ENCODE measurements around the gene CARD11. TPM values are rescaled to one million over a fixed set of nuclear protein-coding genes. Genes with fewer than 3 reads are reported as not detected.

The CARD11 gene
- polyA plus RNA-seq, 1 of the 3 experiments (the other 2 are of a cell fraction), result not detected

DNA sequence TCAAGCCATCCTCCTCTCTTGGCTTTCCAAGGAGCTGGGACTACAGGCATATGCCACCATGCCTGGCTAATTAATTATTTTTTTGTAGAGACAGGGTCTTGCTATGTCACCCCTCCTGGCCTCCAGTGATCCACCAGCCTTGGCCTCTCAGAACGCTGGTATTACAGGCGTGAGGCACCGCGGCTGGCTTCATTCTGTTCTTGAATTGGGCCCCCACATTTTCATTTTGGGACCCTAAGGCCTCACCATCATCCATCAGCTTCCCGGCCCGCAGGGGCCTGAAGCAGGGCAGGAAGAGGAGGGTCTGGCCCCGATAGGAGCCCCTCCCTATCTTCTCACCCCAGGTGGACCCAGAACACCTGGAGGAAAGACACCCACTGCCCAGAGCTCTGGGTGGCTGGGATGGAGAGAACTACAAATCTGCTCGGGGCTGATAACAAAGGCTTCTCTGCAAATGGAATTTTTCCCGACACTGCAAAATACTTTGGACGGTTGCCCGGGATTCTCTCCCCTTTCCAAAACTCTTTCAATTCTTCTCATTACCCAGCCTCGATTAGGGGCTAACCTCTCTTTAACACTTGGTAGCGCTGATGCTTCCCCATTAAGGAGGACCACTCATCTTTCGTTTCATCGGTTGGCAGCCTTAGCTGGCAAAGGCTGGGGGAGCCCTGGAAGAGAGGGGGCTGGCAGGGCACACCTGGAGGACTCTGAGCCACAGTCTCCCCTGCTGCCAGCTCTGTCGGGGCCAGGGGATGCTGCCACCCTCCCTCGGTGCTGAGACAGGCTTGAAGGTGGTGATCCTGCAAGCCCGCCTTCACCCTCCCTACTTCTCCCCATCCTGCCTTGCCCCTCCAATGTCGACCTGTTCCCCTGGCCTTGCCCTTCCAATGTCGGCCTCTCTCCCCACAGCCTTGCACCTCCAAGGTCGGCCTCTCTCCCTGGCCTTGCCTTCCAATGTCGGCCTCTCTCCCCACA lies 118.5 kb downstream of the CARD11 start (continued):
- TF ChIP-seq, protein P1, sequence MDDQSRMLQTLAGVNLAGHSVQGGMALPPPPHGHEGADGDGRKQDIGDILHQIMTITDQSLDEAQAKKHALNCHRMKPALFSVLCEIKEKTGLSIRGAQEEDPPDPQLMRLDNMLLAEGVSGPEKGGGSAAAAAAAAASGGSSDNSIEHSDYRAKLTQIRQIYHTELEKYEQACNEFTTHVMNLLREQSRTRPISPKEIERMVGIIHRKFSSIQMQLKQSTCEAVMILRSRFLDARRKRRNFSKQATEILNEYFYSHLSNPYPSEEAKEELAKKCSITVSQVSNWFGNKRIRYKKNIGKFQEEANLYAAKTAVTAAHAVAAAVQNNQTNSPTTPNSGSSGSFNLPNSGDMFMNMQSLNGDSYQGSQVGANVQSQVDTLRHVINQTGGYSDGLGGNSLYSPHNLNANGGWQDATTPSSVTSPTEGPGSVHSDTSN (IDR thresholded peaks at IDR 0.05), result no peak
- TF ChIP-seq, protein P2, sequence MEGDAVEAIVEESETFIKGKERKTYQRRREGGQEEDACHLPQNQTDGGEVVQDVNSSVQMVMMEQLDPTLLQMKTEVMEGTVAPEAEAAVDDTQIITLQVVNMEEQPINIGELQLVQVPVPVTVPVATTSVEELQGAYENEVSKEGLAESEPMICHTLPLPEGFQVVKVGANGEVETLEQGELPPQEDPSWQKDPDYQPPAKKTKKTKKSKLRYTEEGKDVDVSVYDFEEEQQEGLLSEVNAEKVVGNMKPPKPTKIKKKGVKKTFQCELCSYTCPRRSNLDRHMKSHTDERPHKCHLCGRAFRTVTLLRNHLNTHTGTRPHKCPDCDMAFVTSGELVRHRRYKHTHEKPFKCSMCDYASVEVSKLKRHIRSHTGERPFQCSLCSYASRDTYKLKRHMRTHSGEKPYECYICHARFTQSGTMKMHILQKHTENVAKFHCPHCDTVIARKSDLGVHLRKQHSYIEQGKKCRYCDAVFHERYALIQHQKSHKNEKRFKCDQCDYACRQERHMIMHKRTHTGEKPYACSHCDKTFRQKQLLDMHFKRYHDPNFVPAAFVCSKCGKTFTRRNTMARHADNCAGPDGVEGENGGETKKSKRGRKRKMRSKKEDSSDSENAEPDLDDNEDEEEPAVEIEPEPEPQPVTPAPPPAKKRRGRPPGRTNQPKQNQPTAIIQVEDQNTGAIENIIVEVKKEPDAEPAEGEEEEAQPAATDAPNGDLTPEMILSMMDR (IDR thresholded peaks at IDR 0.05), result no peak

DNA sequence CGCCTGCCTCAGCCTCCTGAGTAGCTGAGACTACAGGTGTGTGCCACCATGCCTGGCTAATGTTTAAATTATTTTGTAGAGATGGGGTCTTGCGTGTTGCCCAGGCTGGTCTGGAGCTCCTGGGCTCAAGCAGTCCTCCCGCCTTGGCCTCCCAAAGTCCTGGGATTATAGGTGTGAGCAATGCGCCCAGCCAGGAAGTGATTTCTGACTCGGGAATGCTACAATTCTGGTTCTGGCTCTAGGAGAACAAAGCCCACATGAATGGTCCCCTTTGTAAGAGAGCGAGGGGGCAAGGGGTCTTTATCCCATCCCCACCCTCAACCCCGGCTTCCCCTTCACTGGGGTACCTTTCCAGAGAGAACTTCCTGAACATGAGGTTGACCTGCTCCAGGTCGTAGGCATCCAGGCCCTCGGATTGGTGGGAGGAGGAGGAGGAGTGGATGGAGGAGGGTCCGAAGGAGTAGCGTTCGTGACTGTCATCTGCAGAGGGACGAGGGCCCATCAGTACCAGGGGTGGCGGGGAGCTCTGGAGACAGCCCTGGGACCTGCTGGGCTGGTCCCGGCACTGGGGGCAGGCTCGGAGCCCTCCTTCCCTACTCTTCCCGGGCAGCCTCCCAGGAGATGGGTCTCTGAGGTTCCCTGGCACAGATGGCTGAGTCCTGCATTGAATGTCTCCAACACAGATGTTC lies 119.6 kb downstream of the CARD11 start:
- H3K9ac ChIP-seq, result no peak overlapping the region
- no peak overlapping the region for H3K4me3 ChIP-seq (ENCODE audit: low read depth in 2 of 2, low read length in 1 of 2)
- no peaks in the 10 kb centered on the region for H3K36me3 ChIP-seq (replicated peaks in 1 of 2; ENCODE audit: control insufficient read depth in 1 of 2, insufficient read depth in 2 of 2, low read length in 1 of 2)
- TF ChIP-seq, protein P3, sequence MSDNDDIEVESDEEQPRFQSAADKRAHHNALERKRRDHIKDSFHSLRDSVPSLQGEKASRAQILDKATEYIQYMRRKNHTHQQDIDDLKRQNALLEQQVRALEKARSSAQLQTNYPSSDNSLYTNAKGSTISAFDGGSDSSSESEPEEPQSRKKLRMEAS (IDR thresholded peaks at IDR 0.05; ENCODE audit: low read depth), result no peak
- TF ChIP-seq SIN3A (IDR thresholded peaks at IDR 0.05; ENCODE audit: borderline replicate concordance, low read depth, low read length), result no peak
- TF ChIP-seq, protein P4, sequence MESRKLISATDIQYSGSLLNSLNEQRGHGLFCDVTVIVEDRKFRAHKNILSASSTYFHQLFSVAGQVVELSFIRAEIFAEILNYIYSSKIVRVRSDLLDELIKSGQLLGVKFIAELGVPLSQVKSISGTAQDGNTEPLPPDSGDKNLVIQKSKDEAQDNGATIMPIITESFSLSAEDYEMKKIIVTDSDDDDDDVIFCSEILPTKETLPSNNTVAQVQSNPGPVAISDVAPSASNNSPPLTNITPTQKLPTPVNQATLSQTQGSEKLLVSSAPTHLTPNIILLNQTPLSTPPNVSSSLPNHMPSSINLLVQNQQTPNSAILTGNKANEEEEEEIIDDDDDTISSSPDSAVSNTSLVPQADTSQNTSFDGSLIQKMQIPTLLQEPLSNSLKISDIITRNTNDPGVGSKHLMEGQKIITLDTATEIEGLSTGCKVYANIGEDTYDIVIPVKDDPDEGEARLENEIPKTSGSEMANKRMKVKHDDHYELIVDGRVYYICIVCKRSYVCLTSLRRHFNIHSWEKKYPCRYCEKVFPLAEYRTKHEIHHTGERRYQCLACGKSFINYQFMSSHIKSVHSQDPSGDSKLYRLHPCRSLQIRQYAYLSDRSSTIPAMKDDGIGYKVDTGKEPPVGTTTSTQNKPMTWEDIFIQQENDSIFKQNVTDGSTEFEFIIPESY (IDR thresholded peaks at IDR 0.05; ENCODE audit: borderline replicate concordance, low read depth), result no peak
- no peak for TF ChIP-seq GATA2 (CRISPR knock-in tag; IDR thresholded peaks at IDR 0.05)
- no peak for TF ChIP-seq YY1 (IDR thresholded peaks at IDR 0.05; ENCODE audit: low read depth)
- no peak for TF ChIP-seq MEF2A (IDR thresholded peaks at IDR 0.05; ENCODE audit: borderline replicate concordance, low read depth)
- no peak for TF ChIP-seq RFX5 (IDR thresholded peaks at IDR 0.05; ENCODE audit: low read length)
- TF ChIP-seq TAF1 (IDR thresholded peaks at IDR 0.05; ENCODE audit: borderline replicate concordance, low read depth, low read length), result no peak
- TF ChIP-seq RCOR1 (IDR thresholded peaks at IDR 0.05; ENCODE audit: low read length), result no peak
- no peak for TF ChIP-seq JUND (IDR thresholded peaks at IDR 0.05)
- TF ChIP-seq, protein P2 (IDR thresholded peaks at IDR 0.05), result no peak
- WGBS (ENCODE audit: low lambda C conversion rate), result 58% methylated on average over 17 of the region's 17 CpGs
- H3K4me2 ChIP-seq, result no peak overlapping the region
- no peaks in the 10 kb centered on the region for H3F3A ChIP-seq (replicated peaks; ENCODE audit: insufficient read depth)
- no peak overlapping the region for H2AFZ ChIP-seq (ENCODE audit: low read depth)
- DNase-seq, result no peak
- no peaks in the 10 kb centered on the region for H4K20me1 ChIP-seq (ENCODE audit: insufficient read depth)
- H3K4me1 ChIP-seq (ENCODE audit: control insufficient read depth in 1 of 2, insufficient read depth in 2 of 2, low read depth in 1 of 2, low read length in 1 of 2), result peaks cover 0 to 21% of the 10 kb centered on the region in 2 experiments; a peak in 1 of 4 replicates
- peaks cover 30% of the 10 kb centered on the region for H3K27me3 ChIP-seq (ENCODE audit: insufficient read depth)
- ChIA-PET POLR2A (no interaction called here), CTCF (interaction anchor here (0.9 to 3.0 kb wide), 8 partner anchors 9 to 231 kb away, joined by 3 to 27 read pairs (median 4); no protein-coding TSS in a partner anchor)
- H3K27ac ChIP-seq (ENCODE audit: low read depth in 2 of 2, low read length in 1 of 2), result no peak overlapping the region
- H3K9me3 ChIP-seq, result no peaks in the 10 kb centered on the region
- no peaks in the 10 kb centered on the region for H3K9me2 ChIP-seq
- no peaks in the 10 kb centered on the region for H3K79me2 ChIP-seq (ENCODE audit: insufficient read depth)

Measured in SK-N-SH (cell line).